Measurements from ENCODE around the gene ABCC2.

Gene ABCC2

DNA sequence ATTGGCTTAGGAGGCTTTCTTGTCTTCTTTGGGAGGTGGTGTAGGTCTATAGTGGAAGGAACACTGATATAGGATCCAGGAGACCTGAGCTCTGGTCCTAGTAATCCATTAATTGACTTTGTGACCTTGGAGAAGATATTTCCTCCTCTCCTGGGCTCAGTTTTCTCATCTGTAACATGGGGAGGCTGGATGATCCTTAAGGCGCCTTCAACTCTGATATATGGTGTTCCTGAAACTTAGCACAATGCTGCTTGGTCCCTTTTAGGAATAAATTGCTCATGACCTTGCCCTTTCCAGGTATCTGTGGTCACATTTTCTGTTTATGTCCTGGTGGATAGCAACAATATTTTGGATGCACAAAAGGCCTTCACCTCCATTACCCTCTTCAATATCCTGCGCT is 25.3 kb downstream of the ABCC2 start:
- H3K79me2 ChIP-seq (ENCODE audit: insufficient read depth, low read length), result no peaks in the 10 kb centered on the region
- H3K4me2 ChIP-seq (ENCODE audit: low read depth, low read length, poor library complexity, severe bottlenecking), result no peak overlapping the region
- no peaks in the 10 kb centered on the region for H3K4me1 ChIP-seq (ENCODE audit: insufficient read depth, low read length, poor library complexity, severe bottlenecking)
- no peaks in the 10 kb centered on the region for H4K20me1 ChIP-seq (ENCODE audit: insufficient read depth, low read length, poor library complexity, severe bottlenecking)
- no peak overlapping the region for H2AFZ ChIP-seq (ENCODE audit: low read length)
- no peaks in the 10 kb centered on the region for H3F3A ChIP-seq (ENCODE audit: low read depth)
- no peak overlapping the region for H3K4me3 ChIP-seq (ENCODE audit: low read length, poor library complexity, severe bottlenecking)
- H3K27me3 ChIP-seq (ENCODE audit: insufficient read depth, low read length, poor library complexity, severe bottlenecking), result no peaks in the 10 kb centered on the region
- H3K9me3 ChIP-seq (ENCODE audit: insufficient read depth, low read depth, low read length), result no peaks in the 10 kb centered on the region
- TF ChIP-seq EZH2phosphoT487 (IDR thresholded peaks at IDR 0.05; ENCODE audit: borderline replicate concordance), result no peak
- TF ChIP-seq, protein P1, sequence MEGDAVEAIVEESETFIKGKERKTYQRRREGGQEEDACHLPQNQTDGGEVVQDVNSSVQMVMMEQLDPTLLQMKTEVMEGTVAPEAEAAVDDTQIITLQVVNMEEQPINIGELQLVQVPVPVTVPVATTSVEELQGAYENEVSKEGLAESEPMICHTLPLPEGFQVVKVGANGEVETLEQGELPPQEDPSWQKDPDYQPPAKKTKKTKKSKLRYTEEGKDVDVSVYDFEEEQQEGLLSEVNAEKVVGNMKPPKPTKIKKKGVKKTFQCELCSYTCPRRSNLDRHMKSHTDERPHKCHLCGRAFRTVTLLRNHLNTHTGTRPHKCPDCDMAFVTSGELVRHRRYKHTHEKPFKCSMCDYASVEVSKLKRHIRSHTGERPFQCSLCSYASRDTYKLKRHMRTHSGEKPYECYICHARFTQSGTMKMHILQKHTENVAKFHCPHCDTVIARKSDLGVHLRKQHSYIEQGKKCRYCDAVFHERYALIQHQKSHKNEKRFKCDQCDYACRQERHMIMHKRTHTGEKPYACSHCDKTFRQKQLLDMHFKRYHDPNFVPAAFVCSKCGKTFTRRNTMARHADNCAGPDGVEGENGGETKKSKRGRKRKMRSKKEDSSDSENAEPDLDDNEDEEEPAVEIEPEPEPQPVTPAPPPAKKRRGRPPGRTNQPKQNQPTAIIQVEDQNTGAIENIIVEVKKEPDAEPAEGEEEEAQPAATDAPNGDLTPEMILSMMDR (conservative IDR thresholded peaks at IDR 0.05; ENCODE audit: low read length), result no peak
- H3K36me3 ChIP-seq (ENCODE audit: insufficient read depth, low read length), result no peaks in the 10 kb centered on the region
- H3K9ac ChIP-seq (ENCODE audit: low read depth, low read length, poor library complexity, severe bottlenecking), result no peak overlapping the region
- no peaks in the 10 kb centered on the region for H3K9me2 ChIP-seq (replicated peaks; ENCODE audit: low read depth, low read length)

DNA sequence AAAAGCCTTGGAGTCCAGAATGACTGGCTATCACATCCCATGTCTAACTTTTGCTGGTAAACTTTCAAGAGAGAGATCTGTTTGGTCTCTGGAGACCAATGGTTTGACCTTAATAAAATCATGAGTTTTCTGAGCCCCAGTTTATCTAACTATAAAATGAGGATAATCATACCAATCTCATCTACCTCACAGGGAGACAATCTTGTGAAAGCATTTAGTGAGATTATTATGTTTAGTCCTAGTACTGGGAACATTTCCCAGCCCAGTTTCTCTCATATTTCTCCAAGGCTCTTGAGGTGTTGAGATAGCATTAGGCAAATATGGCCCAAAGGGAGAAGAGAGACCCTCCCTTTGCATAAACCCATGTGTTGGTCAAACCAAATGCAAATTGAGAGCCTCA is 25.8 kb downstream of the ABCC2 start:
- H3K4me1 ChIP-seq (ENCODE audit: insufficient read depth, low read length, poor library complexity, severe bottlenecking), result no peaks in the 10 kb centered on the region
- H3K27me3 ChIP-seq (ENCODE audit: insufficient read depth, low read length, poor library complexity, severe bottlenecking), result no peaks in the 10 kb centered on the region
- H3K9me3 ChIP-seq (ENCODE audit: insufficient read depth, low read depth, low read length), result no peaks in the 10 kb centered on the region
- no peak for TF ChIP-seq EZH2phosphoT487 (IDR thresholded peaks at IDR 0.05; ENCODE audit: borderline replicate concordance)
- TF ChIP-seq, protein P1 (conservative IDR thresholded peaks at IDR 0.05; ENCODE audit: low read length), result no peak
- no peaks in the 10 kb centered on the region for H3K9me2 ChIP-seq (replicated peaks; ENCODE audit: low read depth, low read length)
- no peak overlapping the region for H3K9ac ChIP-seq (ENCODE audit: low read depth, low read length, poor library complexity, severe bottlenecking)
- H4K20me1 ChIP-seq (ENCODE audit: insufficient read depth, low read length, poor library complexity, severe bottlenecking), result no peaks in the 10 kb centered on the region
- no peaks in the 10 kb centered on the region for H3K79me2 ChIP-seq (ENCODE audit: insufficient read depth, low read length)
- no peaks in the 10 kb centered on the region for H3F3A ChIP-seq (ENCODE audit: low read depth)
- H2AFZ ChIP-seq (ENCODE audit: low read length), result no peak overlapping the region
- no peaks in the 10 kb centered on the region for H3K36me3 ChIP-seq (ENCODE audit: insufficient read depth, low read length)
- H3K4me2 ChIP-seq (ENCODE audit: low read depth, low read length, poor library complexity, severe bottlenecking), result no peak overlapping the region
- no peak overlapping the region for H3K4me3 ChIP-seq (ENCODE audit: low read length, poor library complexity, severe bottlenecking)

GRCh38 chr10:99809481-99809880 is 27.0 kb downstream of the ABCC2 start:
- Histone ChIP-seq H3K36me3 (ENCODE audit: insufficient read depth, low read length) (no peaks in the 10 kb centered on the region), H3K9me3 (ENCODE audit: insufficient read depth, low read depth, low read length) (no peaks in the 10 kb centered on the region), H2AFZ (ENCODE audit: low read length) (no peak overlapping the region), H3K4me1 (ENCODE audit: insufficient read depth, low read length, poor library complexity, severe bottlenecking) (no peaks in the 10 kb centered on the region), H3K4me3 (ENCODE audit: low read length, poor library complexity, severe bottlenecking) (no peak overlapping the region), H3K27me3 (ENCODE audit: insufficient read depth, low read length, poor library complexity, severe bottlenecking) (no peaks in the 10 kb centered on the region), H3K9ac (ENCODE audit: low read depth, low read length, poor library complexity, severe bottlenecking) (no peak overlapping the region), H3K9me2 (replicated peaks; ENCODE audit: low read depth, low read length) (no peaks in the 10 kb centered on the region), H3K4me2 (ENCODE audit: low read depth, low read length, poor library complexity, severe bottlenecking) (no peak overlapping the region), H3K79me2 (ENCODE audit: insufficient read depth, low read length) (no peaks in the 10 kb centered on the region), H4K20me1 (ENCODE audit: insufficient read depth, low read length, poor library complexity, severe bottlenecking) (no peaks in the 10 kb centered on the region), H3F3A (ENCODE audit: low read depth) (no peaks in the 10 kb centered on the region)
- TF ChIP-seq, protein P1 (conservative IDR thresholded peaks at IDR 0.05; ENCODE audit: low read length), result no peak
- TF ChIP-seq EZH2phosphoT487 (IDR thresholded peaks at IDR 0.05; ENCODE audit: borderline replicate concordance), result no peak

Data from Loucy (cell line).